CD4-positive, alpha-beta T cell treated with Interleukin-15 for 4 hours (primary cell): ENCODE data around the gene DDIT3.

Experiments
- DNase-seq: peaks from one replicate; pipeline ENCODE4 v3.0.0-alpha.2; 2020; ENCODE audit warnings: low spot score

The DDIT3 gene

GRCh38 chr12:57485695-57486094, 34.6 kb downstream of the DDIT3 start:
- no peak for DNase-seq

DNA sequence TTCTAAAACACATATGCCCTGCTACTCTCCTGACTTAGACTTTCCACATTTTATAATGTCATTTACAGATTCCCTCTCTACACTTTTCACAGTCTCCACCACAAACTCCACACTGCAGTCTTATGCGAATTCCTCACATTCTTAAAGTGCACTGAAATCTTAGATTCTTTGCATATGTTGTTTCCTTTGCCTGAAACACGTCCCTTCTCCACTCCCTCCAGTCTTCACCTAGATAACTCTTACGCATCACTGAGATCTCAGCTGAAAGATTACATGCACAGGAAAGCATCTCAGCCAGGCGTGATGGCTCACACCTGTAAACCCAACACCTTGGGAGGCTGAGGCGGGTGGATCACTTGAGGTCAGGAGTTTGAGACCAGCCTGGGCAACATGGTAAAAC, 36.8 kb downstream of the DDIT3 start:
- DNase-seq: no peak

DNA sequence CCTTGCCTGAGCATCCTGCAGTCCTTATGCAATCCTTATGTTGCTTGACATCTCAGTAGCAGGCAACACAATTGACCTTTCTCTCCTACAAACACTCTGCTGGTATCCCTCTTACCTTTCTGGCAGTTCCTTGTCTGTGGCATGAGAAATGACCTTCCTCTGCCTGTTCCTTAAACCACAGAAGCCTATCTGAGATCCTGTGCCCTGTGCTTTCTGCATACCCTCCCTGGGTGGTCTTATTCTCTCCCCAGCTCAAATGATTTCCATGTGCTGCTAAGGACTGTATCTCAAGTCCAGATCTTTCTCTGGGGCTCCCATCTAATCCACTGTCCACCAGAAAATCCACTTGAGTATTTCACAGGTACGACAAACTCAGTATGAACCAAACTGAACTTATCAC, 38.6 kb downstream of the DDIT3 start:
- DNase-seq: no peak

DNA sequence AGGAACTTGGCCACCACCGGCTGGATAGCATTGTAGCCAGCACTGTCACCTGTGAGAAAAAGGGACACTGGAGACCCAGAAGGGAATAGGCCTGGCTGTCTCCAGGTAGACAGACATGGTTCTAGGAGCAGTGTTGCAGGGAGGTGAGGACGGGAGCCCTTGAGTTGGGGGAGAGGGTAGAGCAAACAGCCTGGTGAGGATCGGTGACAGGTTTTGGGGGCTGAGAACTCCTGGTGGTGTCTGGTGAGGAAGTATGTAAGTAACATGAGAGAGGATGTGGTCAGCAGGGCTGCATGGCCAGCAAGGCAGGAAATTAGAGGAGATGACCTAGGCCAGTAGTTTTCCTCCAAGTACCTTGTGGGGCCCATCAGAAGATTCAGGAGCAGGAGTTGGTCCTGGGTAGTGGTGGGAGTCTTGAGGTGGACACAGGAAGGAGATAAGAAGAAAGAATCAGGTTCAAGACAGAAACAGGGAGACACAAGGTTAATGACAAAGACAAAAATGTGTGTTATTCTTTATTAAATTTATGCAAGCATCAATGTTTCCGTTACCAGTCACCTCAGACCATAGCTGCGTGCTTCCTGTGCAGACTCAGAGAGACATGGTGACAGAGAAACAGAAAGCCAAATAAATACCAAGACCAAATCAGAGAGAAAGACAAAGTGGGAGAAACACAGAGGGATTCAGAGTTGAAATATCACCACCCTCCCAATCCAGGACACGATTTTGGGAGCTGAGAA, 40.8 kb downstream of the DDIT3 start, which contains the start of gene ARHGAP9:
ARHGAP9 (minus strand) TSS at position 491 of the 740 bp plus-strand sequence; CDS start at position 31, 460 bp downstream.
- peak; percentile 78 for DNase-seq

GRCh38 chr12:57479043-57479375, 41.3 kb downstream of the DDIT3 start:
- DNase-seq: no peak

DNA sequence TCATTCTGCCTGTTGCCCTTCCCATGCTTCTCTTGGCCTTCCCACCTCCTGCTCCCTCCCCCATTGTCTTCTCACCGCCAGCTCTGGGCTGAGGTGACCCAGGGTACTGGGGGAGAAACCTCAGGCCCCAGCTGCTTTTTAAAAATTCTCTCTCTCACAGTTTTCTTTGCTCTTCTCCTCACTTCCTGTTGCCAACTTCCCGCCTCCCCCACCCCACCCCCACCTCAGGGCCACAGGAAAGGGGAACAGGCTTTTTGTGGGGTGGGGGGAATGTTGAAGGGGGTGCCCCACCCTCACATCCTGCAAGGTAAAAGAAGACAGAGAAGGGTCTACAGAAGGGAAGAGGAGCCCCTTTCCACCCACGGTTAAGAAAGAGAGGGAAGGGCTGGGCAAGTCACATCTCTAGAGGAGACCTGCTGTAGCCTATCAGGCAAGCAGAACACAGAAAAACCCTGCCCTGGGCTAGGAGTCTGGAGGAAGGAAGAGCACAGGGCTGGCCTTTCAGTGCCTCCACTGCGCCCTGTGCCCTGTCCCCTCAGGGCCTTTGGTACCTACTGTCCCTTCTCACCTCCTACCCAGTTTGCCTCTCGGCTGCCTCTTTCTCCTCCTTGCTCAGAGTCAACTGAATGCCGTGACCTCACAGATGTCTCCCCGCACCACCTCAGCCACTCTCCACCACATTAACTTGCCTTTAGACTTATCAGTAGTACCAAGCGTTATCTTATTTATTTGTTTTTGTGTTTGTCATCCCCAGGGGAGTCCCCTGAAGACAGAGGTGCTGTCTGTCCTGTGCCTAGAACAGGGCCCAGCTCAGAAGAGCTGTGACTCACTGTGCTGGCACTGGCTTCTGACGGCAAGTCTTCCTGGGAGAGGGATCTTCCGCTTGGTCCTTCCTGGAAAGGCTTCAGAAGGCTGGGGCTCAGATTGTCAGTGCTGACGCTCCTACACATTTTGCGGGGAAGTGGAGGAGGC, 42.3 kb downstream of the DDIT3 start:
- DNase-seq: peak; percentile 82

DNA sequence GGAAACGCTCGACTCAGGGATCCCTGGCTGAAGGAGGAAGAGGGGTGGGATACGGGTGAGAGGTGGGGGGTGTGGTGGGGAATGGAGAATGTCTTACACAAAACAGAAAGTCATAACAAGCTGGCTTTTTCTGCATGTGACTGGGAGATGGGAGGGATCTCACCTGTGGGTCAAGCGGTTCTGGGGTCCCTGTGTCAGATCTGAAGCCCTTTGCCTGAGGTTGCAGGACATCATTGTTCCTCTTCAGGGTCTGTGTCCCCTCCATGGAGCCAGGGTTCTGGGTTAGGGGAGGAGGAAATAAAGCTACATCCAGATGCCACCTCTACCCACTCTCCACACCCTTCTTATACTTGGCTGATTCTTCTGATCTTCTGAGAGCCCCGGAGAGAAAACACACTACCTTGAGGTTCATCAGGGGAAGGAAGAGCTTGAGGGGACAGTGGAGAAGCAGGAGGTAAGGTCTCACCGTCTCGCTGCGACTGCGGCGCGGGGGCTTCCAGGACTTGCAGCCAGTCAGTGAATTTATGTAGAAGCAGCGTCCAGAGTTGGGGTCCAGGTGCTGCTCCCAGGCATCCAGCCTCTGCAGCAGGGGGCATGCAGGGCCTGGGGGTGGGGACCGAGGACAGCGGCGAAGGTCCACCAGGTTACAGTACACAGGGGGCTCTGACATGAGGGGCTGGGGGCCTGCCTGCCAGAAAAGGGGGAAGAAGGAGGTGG, 43.2 kb downstream of the DDIT3 start:
- DNase-seq: no peak

DNA sequence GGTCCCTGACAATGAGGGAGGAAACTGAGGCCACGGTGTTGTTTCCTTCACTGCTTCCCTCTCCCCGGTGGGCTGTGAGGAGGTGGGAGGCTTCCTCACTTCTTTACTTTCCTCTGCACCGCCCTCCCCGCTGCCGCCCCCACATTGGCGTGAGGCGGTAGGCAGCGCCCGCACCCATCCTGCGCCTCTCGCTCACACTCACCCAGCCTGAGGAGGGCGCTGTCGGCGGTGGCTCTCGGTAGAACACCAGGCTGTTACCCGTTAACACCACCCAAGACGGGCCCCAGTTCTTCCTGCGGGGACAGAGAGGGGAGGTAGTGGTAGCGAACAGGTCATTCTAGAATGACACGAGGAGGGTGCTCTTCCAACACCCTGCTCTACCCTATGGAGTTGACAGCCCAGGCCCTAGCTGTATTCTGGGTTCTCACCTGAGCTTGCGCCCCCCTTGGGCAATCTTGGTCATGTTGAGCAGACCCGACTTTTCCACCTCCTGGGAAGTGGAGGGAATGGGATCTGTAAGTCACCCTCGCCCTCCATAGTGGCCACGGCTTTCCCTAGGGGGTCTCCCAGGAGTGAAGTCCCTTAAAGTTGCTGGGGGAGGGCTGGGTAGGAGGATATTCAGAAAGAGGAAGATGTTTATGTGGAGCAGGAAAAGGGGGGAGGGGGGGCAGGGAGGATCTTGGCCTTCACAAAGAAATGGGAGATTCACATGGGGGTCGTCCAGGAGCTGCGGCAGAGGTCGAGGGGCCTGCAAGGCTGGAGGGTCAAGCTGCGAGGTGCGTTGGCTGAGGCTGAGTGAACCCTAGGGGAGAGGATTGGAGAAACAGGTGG, 43.9 kb downstream of the DDIT3 start:
- DNase-seq: peak; percentile 74

- no peak for DNase-seq
Measured at GRCh38 chr12:57475271-57476161, 44.8 kb downstream of the DDIT3 start.

DNA sequence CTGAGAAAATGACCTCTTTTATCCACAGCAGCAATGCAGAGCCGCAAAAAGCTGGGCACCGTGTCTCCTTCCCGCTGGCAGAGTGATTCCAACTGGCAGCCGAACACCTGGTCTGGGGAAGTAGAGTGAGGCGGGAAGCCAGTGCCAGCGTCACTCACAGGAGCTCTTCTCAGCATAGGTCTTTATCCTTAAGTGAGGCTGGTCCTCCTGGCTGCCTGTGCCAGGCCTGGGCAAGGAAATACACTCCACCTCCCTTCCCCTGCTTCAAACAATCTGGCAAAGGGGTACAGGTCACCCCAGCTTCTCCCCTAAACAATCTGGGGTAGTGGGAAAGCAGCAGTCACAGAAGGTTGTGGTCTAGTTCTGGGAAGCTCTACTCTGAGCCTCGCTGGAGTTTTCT, 45.5 kb downstream of the DDIT3 start:
- no peak for DNase-seq

- DNase-seq: no peak
Measured at GRCh38 chr12:57474430-57474829, 45.9 kb downstream of the DDIT3 start.

- DNase-seq: no peak
Measured at GRCh38 chr12:57473886-57474285, 46.4 kb downstream of the DDIT3 start.

DNA sequence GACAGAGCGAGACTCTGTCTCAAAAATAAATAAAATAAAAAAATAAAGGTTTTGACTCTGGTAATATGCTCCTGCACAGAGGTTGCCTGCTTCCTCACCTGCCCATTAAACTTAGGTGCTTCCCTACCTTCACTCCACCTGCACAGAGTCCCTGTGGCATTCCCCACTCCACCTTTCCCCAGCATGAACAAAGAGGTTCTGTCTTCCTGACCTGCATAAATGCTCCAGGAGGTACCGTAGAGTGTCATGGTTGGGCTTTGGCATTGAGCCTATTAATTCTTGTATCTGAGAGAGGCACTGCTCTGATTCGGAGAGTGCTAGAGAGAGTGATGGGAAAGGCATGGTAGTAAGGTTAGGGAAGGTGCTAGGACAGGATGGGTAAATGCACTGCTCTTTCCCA, 46.9 kb downstream of the DDIT3 start:
- DNase-seq: no peak

DNA sequence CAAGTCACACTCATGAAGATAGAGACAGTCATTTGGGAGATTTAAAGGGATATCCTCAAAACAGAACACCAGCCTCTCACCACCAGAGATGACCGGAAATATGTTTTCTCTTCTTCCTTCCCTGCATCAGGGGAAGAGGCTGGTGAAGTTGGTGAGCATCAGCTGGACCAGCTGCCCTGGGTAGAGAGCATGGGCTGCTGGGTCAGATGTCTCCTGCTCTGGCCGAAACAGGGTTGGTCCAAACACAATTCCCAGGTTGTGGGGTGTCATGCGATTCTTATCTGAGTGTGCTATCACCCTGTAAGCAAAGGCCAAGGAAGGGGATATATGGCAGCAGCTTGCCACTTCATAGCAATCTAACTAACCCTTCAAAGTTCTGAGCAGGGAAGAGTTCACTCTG, 47.9 kb downstream of the DDIT3 start:
- no peak for DNase-seq

DNA sequence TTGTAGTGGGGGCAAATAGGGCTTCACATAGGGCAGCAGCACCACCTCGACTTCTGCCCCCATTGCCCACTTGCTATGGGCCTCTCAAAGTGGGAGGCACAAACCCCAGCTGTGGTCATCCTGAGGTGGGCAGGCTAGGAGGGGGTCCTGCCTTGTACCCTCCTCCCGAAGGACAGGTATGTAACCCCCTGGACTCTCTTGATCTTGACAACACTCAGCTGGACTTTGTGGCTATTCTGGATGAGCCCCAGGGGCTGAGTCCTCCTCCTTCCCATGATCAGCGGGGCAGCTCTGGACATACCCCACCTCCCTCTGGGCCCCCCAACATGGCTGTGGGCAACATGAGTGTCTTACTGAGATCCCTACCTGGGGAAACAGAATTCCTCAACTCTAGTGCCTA, 48.7 kb downstream of the DDIT3 start:
- DNase-seq: no peak

DNA sequence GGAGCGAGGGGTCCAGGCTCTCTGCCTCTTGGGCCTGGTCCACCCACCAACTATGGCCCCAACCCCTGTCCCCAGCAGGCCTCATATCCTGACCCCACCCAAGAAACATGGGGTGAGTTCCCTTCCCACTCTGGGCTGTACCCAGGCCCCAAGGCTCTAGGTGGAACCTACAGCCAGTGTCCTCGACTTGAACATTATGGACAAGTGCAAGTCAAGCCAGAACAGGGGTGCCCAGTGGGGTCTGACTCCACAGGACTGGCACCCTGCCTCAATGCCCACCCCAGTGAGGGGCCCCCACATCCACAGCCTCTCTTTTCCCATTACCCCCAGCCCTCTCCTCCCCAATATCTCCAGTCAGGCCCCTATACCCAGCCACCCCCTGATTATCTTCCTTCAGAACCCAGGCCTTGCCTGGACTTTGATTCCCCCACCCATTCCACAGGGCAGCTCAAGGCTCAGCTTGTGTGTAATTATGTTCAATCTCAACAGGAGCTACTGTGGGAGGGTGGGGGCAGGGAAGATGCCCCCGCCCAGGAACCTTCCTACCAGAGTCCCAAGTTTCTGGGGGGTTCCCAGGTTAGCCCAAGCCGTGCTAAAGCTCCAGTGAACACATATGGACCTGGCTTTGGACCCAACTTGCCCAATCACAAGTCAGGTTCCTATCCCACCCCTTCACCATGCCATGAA, 49.2 kb downstream of the DDIT3 start:
- DNase-seq: no peak

DNA sequence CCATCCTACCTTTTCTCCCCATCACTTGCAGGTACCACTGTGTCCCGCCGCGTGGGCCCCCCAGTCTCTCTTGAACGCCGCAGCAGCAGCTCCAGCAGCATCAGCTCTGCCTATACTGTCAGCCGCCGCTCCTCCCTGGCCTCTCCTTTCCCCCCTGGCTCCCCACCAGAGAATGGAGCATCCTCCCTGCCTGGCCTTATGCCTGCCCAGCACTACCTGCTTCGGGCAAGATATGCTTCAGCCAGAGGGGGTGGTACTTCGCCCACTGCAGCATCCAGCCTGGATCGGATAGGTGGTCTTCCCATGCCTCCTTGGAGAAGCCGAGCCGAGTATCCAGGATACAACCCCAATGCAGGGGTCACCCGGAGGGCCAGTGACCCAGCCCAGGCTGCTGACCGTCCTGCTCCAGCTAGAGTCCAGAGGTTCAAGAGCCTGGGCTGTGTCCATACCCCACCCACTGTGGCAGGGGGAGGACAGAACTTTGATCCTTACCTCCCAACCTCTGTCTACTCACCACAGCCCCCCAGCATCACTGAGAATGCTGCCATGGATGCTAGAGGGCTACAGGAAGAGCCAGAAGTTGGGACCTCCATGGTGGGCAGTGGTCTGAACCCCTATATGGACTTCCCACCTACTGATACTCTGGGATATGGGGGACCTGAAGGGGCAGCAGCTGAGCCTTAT, 49.9 kb downstream of the DDIT3 start:
- DNase-seq: no peak

DNA sequence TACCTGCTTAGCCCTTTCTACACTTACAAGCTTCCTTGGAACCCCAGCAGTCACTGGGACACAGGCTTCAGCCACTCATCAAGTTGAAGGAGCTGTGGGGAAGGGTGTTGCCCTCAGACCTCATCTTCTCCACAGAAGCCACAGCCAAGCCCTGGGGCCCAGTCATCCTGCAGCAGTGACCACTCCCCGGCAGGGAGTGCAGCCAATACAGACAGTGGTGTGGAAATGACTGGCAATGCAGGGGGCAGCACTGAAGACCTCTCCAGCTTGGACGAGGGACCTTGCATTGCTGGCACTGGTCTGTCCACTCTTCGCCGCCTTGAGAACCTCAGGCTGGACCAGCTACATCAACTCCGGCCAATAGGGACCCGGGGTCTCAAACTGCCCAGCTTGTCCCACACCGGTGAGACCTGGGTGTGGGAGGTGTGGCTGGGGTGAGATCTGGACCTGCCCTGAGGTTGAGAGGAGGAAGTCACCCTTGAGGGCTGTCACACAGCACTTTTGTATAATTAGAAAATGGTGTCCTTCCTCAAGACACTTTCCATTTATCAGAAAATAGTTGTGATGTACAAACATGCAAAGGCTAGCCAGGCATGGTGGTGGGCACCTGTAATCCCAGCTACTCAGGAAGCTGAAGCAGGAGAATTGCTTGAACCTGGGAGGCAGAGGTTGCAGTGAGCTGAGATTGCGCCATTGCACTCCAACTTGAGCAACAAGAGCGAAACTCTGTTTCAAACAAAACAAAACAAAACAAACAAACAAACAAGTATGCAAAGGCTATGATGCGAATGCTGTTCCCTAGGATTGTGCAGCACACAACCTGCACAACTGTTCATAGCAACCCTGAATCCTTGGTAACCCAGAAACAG, 50.8 kb downstream of the DDIT3 start:
- no peak for DNase-seq
